ENCODE results near the gene TPRN.

DNA sequence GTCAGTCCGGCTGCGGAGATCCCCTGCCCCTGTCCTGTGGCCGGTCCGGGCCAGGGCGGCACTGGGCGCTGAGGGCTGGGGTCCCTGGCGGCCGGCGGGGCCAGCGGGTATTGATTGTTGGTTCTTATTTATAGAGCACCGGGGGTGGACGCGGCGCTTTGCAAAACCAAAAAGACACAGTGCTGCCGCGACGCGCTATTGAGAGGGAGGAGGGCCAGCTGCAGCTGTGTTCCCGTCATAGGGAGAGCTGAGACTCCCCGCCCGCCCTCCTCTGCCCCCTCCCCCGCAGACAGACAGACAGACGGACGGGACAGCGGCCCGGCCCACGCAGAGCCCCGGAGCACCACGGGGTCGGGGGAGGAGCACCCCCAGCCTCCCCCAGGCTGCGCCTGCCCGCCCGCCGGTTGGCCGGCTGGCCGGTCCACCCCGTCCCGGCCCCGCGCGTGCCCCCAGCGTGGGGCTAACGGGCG is 33.2 kb downstream of the TPRN start:
- TF ChIP-seq CTCF (IDR thresholded peaks at IDR 0.05; ENCODE audit: insufficient read depth, low read depth, low read length) (no peak), EZH2 (IDR thresholded peaks at IDR 0.05; ENCODE audit: insufficient read depth, low read length) (no peak)
